Stomach smooth muscle (tissue), 2 donors: ENCODE measurements around the gene DDR2.
"Not testable (repeated sequence)": the region's sequence is repeated elsewhere in the genome, so short reads cannot be mapped to it uniquely, and the experiment has no call there.

Source experiments
- H3K27ac ChIP-seq: one replicate; pipeline ENCODE4 v1.7.0; 2013; ENCODE audit warnings: mild to moderate bottlenecking, low read length, inconsistent platforms
- H3K27me3 ChIP-seq, 2 donors: one replicate each; pipeline ENCODE4 v1.7.0; 2013; ENCODE audit warnings: low read length in 2 of 2; ENCODE audit not compliant: insufficient read depth in 2 of 2, control insufficient read depth in 1 of 2
- H3K36me3 ChIP-seq, 2 donors: one replicate each; pipeline ENCODE4 v1.7.0; 2013; ENCODE audit warnings: low read length in 2 of 2; ENCODE audit not compliant: control insufficient read depth in 2 of 2, insufficient read depth in 2 of 2
- H3K4me1 ChIP-seq: one replicate; pipeline ENCODE4 v1.7.0; 2013; ENCODE audit warnings: low read length; ENCODE audit not compliant: control insufficient read depth, insufficient read depth
- H3K4me3 ChIP-seq, 2 donors: one replicate each; pipeline ENCODE4 v1.7.0; 2013; ENCODE audit warnings: low read length in 2 of 2
- H3K9ac ChIP-seq, 2 donors: one replicate each; pipeline ENCODE4 v1.7.0; 2013; ENCODE audit warnings: low read length in 2 of 2, mild to moderate bottlenecking in 1 of 2
- H3K9me3 ChIP-seq, 2 donors: one replicate each; pipeline ENCODE4 v1.7.0; 2013; ENCODE audit warnings: low read length in 2 of 2; ENCODE audit not compliant: control insufficient read depth in 2 of 2
- donor health status: healthy.
- donor health status: Pancreatic carcinoma.

The DDR2 gene

GRCh38 chr1:162796617-162797279 is 164.5 kb downstream of the DDR2 start:
- H3K36me3 ChIP-seq: peaks cover 6 to 13% of the 10 kb centered on the region in 2 donors
- not testable (repeated sequence) for H3K9me3 ChIP-seq, H3K27me3 ChIP-seq, H3K9ac ChIP-seq, H3K4me1 ChIP-seq, H3K27ac ChIP-seq, H3K4me3 ChIP-seq

DNA sequence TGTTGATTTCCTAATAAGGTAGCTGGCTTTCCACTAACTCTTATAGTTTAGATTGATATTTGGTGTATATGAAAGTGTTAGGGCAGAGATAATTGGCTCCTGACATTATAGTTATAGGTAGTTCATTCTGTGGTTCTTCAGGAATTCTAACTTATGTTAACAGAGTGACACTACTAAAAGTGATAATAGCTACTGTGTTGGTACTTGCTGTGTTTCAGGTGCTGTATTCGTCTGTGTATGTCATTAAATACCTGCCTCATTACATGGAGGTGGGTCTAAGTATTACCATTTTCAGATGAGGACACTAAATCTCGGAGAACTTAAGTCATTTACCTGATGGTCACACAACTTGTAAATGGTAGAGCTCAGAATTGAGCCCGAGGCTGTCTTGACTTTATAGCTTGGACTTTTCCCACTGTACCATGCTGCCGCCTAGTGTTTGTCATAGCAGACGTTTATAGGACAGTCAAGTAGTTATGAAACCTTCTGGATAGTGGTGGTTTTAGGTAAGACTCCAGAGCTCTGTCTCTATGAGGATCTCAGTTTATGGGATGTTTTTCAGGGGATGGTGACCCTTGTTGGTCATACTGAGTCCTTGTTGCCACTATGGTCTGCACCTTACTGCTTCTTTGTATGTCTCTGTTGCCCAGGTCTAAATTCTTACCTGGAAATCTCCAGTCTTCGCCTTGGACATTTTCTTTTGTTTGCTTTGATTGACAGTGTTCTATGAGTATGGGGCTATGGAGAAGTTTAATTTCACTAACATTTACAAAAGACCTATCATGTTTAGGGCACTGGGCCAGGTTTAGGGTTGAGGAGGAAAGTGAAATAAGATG is 167.9 kb downstream of the DDR2 start:
- not testable (repeated sequence) for H3K36me3 ChIP-seq, H3K4me3 ChIP-seq, H3K27me3 ChIP-seq, H3K27ac ChIP-seq, H3K9ac ChIP-seq, H3K9me3 ChIP-seq, H3K4me1 ChIP-seq

GRCh38 chr1:162807503-162807902 is 175.2 kb downstream of the DDR2 start:
- not testable (repeated sequence) for H3K36me3 ChIP-seq, H3K27ac ChIP-seq, H3K27me3 ChIP-seq, H3K9me3 ChIP-seq, H3K4me1 ChIP-seq, H3K4me3 ChIP-seq, H3K9ac ChIP-seq

GRCh38 chr1:162812357-162812756 is 180.1 kb downstream of the DDR2 start:
- not testable (repeated sequence) for H3K4me1 ChIP-seq, H3K9ac ChIP-seq, H3K4me3 ChIP-seq, H3K27me3 ChIP-seq, H3K36me3 ChIP-seq, H3K9me3 ChIP-seq, H3K27ac ChIP-seq

DNA sequence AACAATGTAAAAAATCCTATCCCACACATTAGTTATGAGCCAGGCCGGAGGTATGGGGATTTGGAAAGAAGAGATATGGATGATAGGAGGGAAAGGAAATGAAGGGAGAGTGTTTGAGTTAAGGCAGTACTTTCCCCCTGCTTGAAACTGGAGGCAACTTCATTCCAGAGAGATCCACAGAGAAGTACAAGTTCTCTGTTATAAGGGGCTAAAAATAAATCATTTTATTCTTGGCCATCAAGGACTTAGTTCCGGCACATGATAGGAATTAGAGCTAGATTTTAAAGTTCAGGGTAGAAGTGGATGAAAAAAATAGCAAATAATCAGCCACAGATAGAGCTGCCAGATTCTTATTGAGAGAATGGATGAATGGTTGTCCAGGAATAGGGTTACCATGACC is 185.9 kb downstream of the DDR2 start:
- peaks cover 10 to 15% of the 10 kb centered on the region in 2 donors for H3K27me3 ChIP-seq
- not testable (repeated sequence) for H3K9me3 ChIP-seq, H3K4me3 ChIP-seq, H3K36me3 ChIP-seq, H3K9ac ChIP-seq, H3K4me1 ChIP-seq, H3K27ac ChIP-seq

GRCh38 chr1:162818666-162819065 is 186.4 kb downstream of the DDR2 start:
- H3K9me3 ChIP-seq, H3K27ac ChIP-seq, H3K9ac ChIP-seq, H3K36me3 ChIP-seq, H3K4me3 ChIP-seq, H3K4me1 ChIP-seq: not testable (repeated sequence)
- H3K27me3 ChIP-seq: peaks cover 10 to 17% of the 10 kb centered on the region in 2 donors

GRCh38 chr1:162822391-162823200 is 190.3 kb downstream of the DDR2 start:
- Histone ChIP-seq H3K36me3 (no peaks in the 10 kb centered on the region), H3K27me3 (peaks cover 13 to 17% of the 10 kb centered on the region in 2 donors), H3K4me3 (peak overlapping the region; percentile 57 to 77), H3K4me1 (peaks cover 8% of the 10 kb centered on the region), H3K27ac (no peak overlapping the region), H3K9ac (peak overlapping the region in 1 of 2 donors; percentile 47), H3K9me3 (no peaks in the 10 kb centered on the region)

- no peaks in the 10 kb centered on the region for H3K9me3 ChIP-seq
- no peak overlapping the region for H3K27ac ChIP-seq
- no peak overlapping the region for H3K9ac ChIP-seq
- H3K4me1 ChIP-seq: peaks cover 8% of the 10 kb centered on the region
- no peak overlapping the region for H3K4me3 ChIP-seq
- H3K36me3 ChIP-seq: no peaks in the 10 kb centered on the region
- H3K27me3 ChIP-seq: peaks cover 13 to 17% of the 10 kb centered on the region in 2 donors
These were observed 191.0 kb downstream of the DDR2 start for GRCh38 chr1:162823231-162823630.

- Histone ChIP-seq H3K36me3 (no peaks in the 10 kb centered on the region), H3K27ac (no peak overlapping the region), H3K4me3 (no peak overlapping the region), H3K4me1 (peaks cover 8% of the 10 kb centered on the region), H3K27me3 (peaks cover 13 to 17% of the 10 kb centered on the region in 2 donors), H3K9ac (no peak overlapping the region), H3K9me3 (no peaks in the 10 kb centered on the region)
These were observed 191.7 kb downstream of the DDR2 start for GRCh38 chr1:162823771-162824525.

DNA sequence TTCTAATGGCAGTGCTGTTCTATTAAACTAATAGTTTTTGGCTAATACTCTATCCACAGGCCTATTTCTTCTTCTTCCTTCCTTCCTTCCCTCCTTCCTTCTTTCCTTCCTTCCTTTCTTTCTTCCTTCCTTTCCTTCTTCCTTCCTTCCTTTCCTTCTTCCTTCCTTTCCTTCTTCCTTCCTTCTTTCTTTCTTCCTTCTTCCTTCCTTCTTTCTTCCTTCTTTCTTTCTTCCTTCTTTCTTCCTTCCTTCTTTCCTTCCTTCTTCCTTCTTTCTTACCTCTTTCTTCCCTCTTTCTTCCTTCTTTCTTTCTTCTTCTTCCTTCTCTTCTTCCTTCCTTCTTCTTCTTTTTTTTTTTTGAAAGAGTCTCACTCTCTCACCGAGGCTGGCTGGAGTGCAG is 197.0 kb downstream of the DDR2 start:
- H3K36me3 ChIP-seq: no peaks in the 10 kb centered on the region
- H3K27me3 ChIP-seq: peaks cover 0 to 4% of the 10 kb centered on the region in 2 donors
- H3K9me3 ChIP-seq: no peaks in the 10 kb centered on the region
- H3K4me1 ChIP-seq: no peaks in the 10 kb centered on the region
- no peak overlapping the region for H3K9ac ChIP-seq
- no peak overlapping the region for H3K27ac ChIP-seq
- no peak overlapping the region for H3K4me3 ChIP-seq
